GM21381 (cell line): ENCODE results near the gene NRP2.

ENCODE experiments used
- ATAC-seq: cut with Tn5 transposase; IDR thresholded peaks from one replicate; pipeline ENCODE4 v1.9.1; 2021; ENCODE audit warnings: mild to moderate bottlenecking, moderate library complexity; ENCODE audit not compliant: unreplicated experiment

Gene NRP2

DNA sequence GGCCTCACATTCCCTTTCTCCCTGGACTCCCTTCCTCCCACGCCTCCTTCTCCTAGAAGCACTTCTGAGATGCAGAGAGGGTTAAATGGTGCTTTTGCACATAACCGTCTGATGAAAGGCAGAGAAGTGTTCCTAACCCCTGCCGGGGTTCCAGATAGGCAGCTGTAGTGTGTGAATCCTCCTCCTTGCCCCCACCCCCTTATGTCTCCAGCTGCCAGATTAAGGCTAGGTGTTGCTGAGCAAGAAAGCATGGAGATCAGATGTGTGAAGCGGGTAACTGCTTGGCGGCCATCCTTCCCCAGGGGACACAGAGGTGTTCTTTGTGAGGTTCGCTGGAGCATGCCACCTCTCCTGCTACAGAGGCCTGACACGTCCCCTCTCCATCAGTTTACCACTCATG is 88.3 kb downstream of the NRP2 start:
- ATAC-seq: no peak

DNA sequence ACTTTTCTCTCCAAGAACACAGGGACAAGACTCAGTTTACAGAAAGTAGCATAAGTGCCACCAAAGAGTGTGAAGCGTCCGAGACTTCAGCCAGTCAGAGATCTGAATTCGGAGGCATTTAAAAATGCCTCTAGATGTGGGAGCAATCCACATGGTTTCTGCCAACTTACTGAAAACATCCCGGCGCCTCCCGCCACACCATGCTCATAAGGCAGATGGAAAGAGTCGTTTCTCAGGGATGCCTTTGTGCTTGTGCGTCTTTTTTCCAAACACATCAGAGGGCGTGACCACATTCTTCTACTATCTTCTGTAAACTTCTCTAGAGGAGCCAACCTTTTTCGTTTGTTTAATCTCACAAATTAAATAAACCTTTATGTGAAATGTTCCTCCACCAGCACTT is 88.7 kb downstream of the NRP2 start:
- no peak for ATAC-seq

- no peak for ATAC-seq
These were observed 89.4 kb downstream of the NRP2 start for GRCh38 chr2:205771666-205772065.

DNA sequence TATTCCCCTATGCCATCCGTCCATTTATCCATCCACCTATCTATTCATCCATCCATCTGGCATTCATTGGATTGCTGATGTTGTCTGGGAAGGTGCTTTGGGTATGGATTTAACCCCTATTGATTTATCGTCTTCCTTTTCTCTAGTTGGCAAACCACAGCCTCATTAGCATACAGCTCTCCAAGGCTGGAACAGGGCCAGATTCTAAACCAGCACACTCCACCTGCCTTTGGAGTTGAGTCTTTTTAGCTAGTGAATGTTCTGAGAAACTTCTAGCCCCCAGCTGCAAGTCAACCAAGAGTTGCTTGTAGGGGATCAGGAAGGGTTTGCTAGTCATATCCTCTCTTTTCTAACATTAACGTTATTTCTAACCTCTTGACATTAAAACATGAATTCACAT is 90.7 kb downstream of the NRP2 start:
- no peak for ATAC-seq

DNA sequence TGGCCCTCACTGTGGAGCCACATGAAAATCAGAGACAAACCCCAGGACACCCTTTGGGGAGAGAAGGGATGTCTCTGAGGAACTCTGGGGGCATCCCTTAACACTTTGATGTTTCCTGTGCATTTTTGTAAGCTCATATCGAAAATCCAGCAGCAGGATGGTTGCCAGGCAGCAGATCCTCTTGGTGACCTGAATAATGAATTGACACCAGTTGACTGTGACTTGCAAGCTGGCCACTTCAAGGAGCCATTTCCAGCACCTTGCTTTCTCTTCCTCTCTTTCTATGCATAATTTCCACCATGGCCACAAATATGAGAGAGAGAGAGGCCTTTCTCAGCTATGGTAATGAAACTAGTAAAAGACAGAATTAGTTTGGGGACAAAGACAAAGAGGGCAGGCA is 91.7 kb downstream of the NRP2 start:
- ATAC-seq: no peak

- ATAC-seq: no peak
These were observed 93.0 kb downstream of the NRP2 start for GRCh38 chr2:205775097-205775877.

GRCh38 chr2:205776139-205776538 is 93.8 kb downstream of the NRP2 start:
- peak; percentile 49 for ATAC-seq

GRCh38 chr2:205776720-205777119 is 94.4 kb downstream of the NRP2 start:
- ATAC-seq: no peak

DNA sequence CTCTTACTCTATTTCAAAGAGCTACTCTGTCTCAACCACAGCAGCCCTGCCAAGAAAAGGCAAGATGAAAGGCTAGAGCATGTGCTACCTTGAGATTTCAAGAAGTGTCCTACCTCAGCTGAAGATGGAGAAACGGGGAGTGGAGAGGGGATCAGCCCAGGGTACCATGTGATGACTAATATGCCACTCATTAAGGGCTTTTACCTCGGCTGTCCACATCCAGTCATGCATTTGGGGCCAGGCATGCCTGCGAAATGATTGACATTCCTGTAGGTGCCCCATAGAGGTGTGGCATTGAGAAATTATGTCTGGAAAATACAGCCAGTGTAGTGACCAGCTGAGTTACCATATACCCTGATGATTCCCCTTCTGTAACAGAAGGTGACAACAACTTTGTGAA is 96.1 kb downstream of the NRP2 start:
- no peak for ATAC-seq

DNA sequence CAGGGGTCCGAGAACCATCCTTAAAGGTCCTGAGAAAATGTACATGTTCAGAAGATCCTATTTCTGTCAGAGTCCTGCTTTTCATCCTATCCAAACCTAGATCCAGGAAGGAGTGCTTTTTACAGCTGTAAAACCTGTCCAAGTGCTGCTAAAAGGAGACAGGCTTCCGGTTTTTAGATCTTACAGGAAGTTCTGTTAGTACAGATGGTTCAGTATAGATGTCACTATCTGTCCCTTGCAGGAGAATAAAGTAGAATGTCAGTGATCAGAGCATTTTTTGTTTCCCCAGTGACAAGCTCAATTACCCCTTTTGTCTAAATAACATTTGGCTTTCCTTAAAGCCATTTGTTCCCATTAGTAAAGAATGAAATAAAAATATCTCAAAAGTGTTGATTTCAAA is 98.3 kb downstream of the NRP2 start:
- no peak for ATAC-seq

- no peak for ATAC-seq
These were observed 99.1 kb downstream of the NRP2 start for GRCh38 chr2:205781244-205781931.

DNA sequence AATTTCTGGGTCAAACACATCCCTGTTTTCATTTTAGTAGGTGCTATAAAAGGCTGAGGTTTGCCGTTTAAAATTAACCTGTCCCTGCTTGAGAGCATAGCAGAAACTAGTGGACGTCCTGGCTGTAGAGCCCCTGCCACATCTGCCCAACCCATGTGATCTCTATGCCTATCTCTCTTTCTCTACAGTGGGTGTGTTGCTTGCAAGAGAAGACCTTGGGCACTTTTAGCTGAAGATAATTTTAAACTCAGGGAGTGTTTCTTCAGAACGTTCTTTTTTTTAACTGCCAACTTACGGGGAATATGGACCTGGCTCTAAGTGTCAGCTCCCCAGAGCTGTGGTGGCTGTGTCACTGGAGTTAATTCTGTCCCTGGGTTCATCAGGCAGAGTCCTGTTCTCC is 100.6 kb downstream of the NRP2 start:
- ATAC-seq: no peak

GRCh38 chr2:205783872-205784499 is 101.7 kb downstream of the NRP2 start:
- ATAC-seq: no peak

- no peak for ATAC-seq
These were observed 103.4 kb downstream of the NRP2 start for GRCh38 chr2:205785507-205786260.

GRCh38 chr2:205786976-205787375 is 104.7 kb downstream of the NRP2 start:
- ATAC-seq: no peak

GRCh38 chr2:205787761-205788160 is 105.5 kb downstream of the NRP2 start:
- ATAC-seq: no peak

DNA sequence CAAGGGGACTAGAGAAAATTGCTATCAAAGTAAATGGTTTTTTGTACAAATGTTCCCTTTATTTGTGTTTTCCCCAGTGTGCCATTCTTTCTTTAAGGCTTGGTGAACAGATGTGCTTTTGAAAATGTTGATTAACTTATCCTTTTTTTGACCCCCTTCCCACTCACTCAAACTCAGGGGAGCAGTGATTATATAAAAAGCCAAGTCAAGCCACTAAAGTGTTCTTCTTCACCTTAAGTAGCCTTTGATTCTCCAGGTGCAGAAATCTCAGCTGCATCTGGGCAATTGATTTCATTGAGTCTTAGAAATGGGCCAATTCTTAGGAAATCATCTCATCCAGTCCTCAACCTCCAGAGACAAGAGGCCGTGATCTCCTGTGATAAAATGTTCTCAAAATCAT is 107.6 kb downstream of the NRP2 start:
- ATAC-seq: no peak

GRCh38 chr2:205792908-205793307 is 110.6 kb downstream of the NRP2 start:
- ATAC-seq: no peak

DNA sequence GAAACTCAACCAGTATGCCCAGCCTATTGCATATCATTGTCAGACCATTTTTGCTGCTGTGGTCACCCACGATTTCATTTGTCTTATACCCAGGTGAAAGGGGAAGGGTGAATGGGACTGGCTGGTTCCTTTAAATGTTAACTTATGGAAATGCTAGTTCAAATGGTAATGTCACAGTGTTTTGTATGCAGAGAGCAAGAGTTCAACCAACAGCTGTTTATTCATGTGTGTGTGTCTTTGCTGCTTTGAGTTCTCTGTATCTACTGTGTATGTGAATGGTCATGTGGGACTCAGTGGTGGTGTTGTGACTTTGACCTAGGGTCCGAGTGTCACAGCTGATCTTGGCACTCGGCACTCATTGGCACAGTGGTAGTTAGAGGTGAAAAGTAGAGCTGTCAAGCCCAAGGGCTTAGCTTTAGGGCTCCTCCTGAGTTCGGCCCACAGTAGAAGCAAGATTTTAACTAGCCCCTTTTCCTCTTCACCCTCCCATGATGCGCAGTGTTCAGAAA is 114.6 kb downstream of the NRP2 start:
- no peak for ATAC-seq

- no peak for ATAC-seq
These were observed 115.6 kb downstream of the NRP2 start for GRCh38 chr2:205797866-205798265.

DNA sequence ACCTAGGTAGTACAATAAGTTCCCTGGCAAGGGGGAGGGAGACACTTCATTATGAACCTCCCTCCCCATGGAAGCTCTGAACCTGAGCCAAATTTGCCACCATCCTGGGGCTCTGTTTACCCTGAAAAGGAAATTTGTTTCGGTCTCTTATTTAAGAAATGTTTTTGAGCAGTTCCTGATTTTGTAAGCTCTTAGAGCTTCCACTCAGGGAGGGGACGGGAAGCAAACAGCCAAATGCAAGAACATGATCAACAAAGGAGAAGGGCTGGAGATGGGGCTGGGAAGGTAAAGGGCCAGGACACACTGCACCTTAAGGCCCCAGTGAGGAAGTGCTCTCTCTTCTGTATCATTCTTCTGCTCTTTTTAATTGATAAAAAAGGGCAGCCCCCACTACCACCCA is 117.9 kb downstream of the NRP2 start:
- ATAC-seq: no peak
